ENCODE results near the gene GPR183.

The GPR183 gene

GRCh38 chr13:99308471-99309087 lies 1.4 kb upstream of the GPR183 start:
- H3K4me3 ChIP-seq (ENCODE audit: low read length) = no peak overlapping the region
- no peak for TF ChIP-seq CTCF (IDR thresholded peaks at IDR 0.05; ENCODE audit: insufficient read depth, low read depth, low read length, missing control alignments)
- peak; percentile 43 for DNase-seq (ENCODE audit: low read depth)

- H3K4me3 ChIP-seq (ENCODE audit: low read length) = no peak overlapping the region
- DNase-seq (ENCODE audit: low read depth) = peak; percentile 91
- no peak for TF ChIP-seq CTCF (IDR thresholded peaks at IDR 0.05; ENCODE audit: insufficient read depth, low read depth, low read length, missing control alignments)
Measured at GRCh38 chr13:99307648-99308339, 595 bp upstream of the GPR183 start.

GRCh38 chr13:99305566-99305965 lies 1.6 kb downstream of the GPR183 start:
- TF ChIP-seq CTCF (IDR thresholded peaks at IDR 0.05; ENCODE audit: insufficient read depth, low read depth, low read length, missing control alignments) = no peak
- no peak for DNase-seq (ENCODE audit: low read depth)
- no peak overlapping the region for H3K4me3 ChIP-seq (ENCODE audit: low read length)

GRCh38 chr13:99305158-99305557 lies 2.0 kb downstream of the GPR183 start:
- no peak for TF ChIP-seq CTCF (IDR thresholded peaks at IDR 0.05; ENCODE audit: insufficient read depth, low read depth, low read length, missing control alignments)
- no peak overlapping the region for H3K4me3 ChIP-seq (ENCODE audit: low read length)
- DNase-seq (ENCODE audit: low read depth) = no peak

- H3K4me3 ChIP-seq (ENCODE audit: low read length) = no peak overlapping the region
- TF ChIP-seq CTCF (IDR thresholded peaks at IDR 0.05; ENCODE audit: insufficient read depth, low read depth, low read length, missing control alignments) = no peak
- DNase-seq (ENCODE audit: low read depth) = no peak
Measured at GRCh38 chr13:99304541-99304940, 2.7 kb downstream of the GPR183 start.

- no peak overlapping the region for H3K4me3 ChIP-seq (ENCODE audit: low read length)
- TF ChIP-seq CTCF (IDR thresholded peaks at IDR 0.05; ENCODE audit: insufficient read depth, low read depth, low read length, missing control alignments) = no peak
- no peak for DNase-seq (ENCODE audit: low read depth)
Measured at GRCh38 chr13:99303863-99304521, 3.2 kb downstream of the GPR183 start.

Measured in epithelial cell of esophagus (primary cell).